DND-41 (cell line): ENCODE measurements around the gene EIF4ENIF1.
A peak's percentile ranks its signal among the peaks of the same experiment; 100 is the strongest.

Experiments used
- ATAC-seq: fragments of 200-7000 bp; cut with Tn5 transposase; 3 replicates; pipeline ENCODE4 v1.9.1; 2021; ENCODE audit warnings: low read depth; ENCODE audit not compliant: insufficient read depth
- DNase-seq: peaks from one replicate; pipeline ENCODE4 v3.0.0-alpha.2; 2020
- H2AFZ ChIP-seq: 2 replicates; pipeline ENCODE4 v1.6.0; 2012; ENCODE audit warnings: low read depth, low read length
- H3K27ac ChIP-seq: 2 replicates; pipeline ENCODE4 v1.5.1; 2012; ENCODE audit warnings: low read length, inconsistent platforms
- H3K27me3 ChIP-seq: fragments of 200-600 bp; sonication (generic); 2 replicates; pipeline ENCODE4 v1.6.0; 2012; ENCODE audit warnings: low read length, mild to moderate bottlenecking, inconsistent platforms; ENCODE audit not compliant: insufficient read depth, poor library complexity
- H3K36me3 ChIP-seq: 2 replicates; pipeline ENCODE4 v1.5.1; 2012; ENCODE audit warnings: low read length, inconsistent platforms; ENCODE audit not compliant: insufficient read depth
- H3K4me1 ChIP-seq: 2 replicates; pipeline ENCODE4 v1.5.1; 2012; ENCODE audit warnings: mild to moderate bottlenecking, low read length; ENCODE audit not compliant: insufficient read depth
- H3K4me2 ChIP-seq: 2 replicates; pipeline ENCODE4 v1.6.0; 2012; ENCODE audit warnings: mild to moderate bottlenecking, moderate library complexity, low read length, inconsistent platforms; ENCODE audit not compliant: insufficient read depth
- H3K4me3 ChIP-seq, 2 experiments: fragments of 200-600 bp in 1 of 2; shearing (Covaris generic) in 1 of 2; 2 replicates each; pipeline ENCODE4 v1.5.1; 2012 to 2016; ENCODE audit warnings: inconsistent platforms in 2 of 2, low read length in 2 of 2, mild to moderate bottlenecking in 2 of 2, low read depth in 1 of 2, moderate library complexity in 1 of 2
- H3K79me2 ChIP-seq: 2 replicates; pipeline ENCODE4 v1.6.0; 2012; ENCODE audit warnings: low read length, inconsistent platforms; ENCODE audit not compliant: insufficient read depth
- H3K9ac ChIP-seq: 2 replicates; pipeline ENCODE4 v1.6.0; 2012; ENCODE audit warnings: low read depth, mild to moderate bottlenecking, inconsistent platforms, low read length, moderate library complexity
- H3K9me3 ChIP-seq: 2 replicates; pipeline ENCODE4 v1.5.1; 2012; ENCODE audit warnings: low read length, moderate library complexity, mild to moderate bottlenecking, inconsistent platforms; ENCODE audit not compliant: insufficient read depth, severe bottlenecking
- H4K20me1 ChIP-seq: 2 replicates; pipeline ENCODE4 v1.6.0; 2012; ENCODE audit warnings: low read length; ENCODE audit not compliant: insufficient read depth
- EZH2 ChIP-seq: IDR thresholded peaks from 3 replicates; pipeline ENCODE4 v1.6.1; 2012; ENCODE audit warnings: borderline replicate concordance, low read depth, mild to moderate bottlenecking, moderate library complexity, low read length, inconsistent platforms; ENCODE audit not compliant: severe bottlenecking
- TF ChIP-seq, protein P1 (sequence below): IDR thresholded peaks from 2 replicates; pipeline ENCODE4 v1.5.1; 2012; ENCODE audit warnings: borderline replicate concordance, low read length, moderate library complexity, mild to moderate bottlenecking; ENCODE audit not compliant: poor library complexity, severe bottlenecking; ENCODE audit errors: extremely low read depth

The EIF4ENIF1 gene

GRCh38 chr22:31489632-31490495, at the start of gene EIF4ENIF1:
Gene EIF4ENIF1 (minus strand): TSS chr22:31489842. CDS start chr22:31488718, 1,124 bp downstream.
- Histone ChIP-seq H3K4me3 (peak within 1 kb of the TSS; percentile 70 to 80), H3K9ac (peak within 1 kb of the TSS; percentile 87), H3K27ac (peak within 1 kb of the TSS; percentile 91), H2AFZ (peak within 1 kb of the TSS; percentile 89), H3K79me2 (peaks cover 59% of the 10 kb centered on the region), H4K20me1 (no peaks in the 10 kb centered on the region), H3K4me2 (peak within 1 kb of the TSS; percentile 66), H3K9me3 (no peaks in the 10 kb centered on the region), H3K4me1 (peaks cover 37% of the 10 kb centered on the region), H3K36me3 (peaks cover 28% of the 10 kb centered on the region), H3K27me3 (no peaks in the 10 kb centered on the region)
- ATAC-seq (peak; percentile 80), DNase-seq (peak; percentile 92)
- TF ChIP-seq, protein P1, sequence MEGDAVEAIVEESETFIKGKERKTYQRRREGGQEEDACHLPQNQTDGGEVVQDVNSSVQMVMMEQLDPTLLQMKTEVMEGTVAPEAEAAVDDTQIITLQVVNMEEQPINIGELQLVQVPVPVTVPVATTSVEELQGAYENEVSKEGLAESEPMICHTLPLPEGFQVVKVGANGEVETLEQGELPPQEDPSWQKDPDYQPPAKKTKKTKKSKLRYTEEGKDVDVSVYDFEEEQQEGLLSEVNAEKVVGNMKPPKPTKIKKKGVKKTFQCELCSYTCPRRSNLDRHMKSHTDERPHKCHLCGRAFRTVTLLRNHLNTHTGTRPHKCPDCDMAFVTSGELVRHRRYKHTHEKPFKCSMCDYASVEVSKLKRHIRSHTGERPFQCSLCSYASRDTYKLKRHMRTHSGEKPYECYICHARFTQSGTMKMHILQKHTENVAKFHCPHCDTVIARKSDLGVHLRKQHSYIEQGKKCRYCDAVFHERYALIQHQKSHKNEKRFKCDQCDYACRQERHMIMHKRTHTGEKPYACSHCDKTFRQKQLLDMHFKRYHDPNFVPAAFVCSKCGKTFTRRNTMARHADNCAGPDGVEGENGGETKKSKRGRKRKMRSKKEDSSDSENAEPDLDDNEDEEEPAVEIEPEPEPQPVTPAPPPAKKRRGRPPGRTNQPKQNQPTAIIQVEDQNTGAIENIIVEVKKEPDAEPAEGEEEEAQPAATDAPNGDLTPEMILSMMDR: no peak
- no peak for TF ChIP-seq EZH2

DNA sequence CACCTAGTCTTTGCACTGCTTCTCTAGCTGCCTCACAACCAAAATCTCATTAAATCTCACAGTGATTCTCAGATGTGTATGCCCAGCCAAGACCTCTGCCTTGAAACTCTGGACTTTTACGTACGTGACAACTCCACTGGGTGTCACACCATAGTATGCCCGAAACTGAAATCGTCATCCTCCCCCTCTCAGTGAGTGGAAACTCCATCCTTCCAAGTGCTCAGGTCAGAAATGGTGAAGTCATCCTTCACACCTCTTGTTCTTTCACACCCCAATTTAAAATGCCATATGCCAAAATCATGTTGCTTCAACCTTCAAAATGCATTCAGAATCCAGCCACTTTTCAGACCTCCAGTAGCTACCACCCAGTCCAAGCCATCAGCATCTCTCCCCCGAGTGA, 49.2 kb upstream of the EIF4ENIF1 start:
- TF ChIP-seq EZH2: no peak
- TF ChIP-seq, protein P1: no peak
- no peak overlapping the region for H3K27ac ChIP-seq
- H3K4me1 ChIP-seq: no peaks in the 10 kb centered on the region
- no peak overlapping the region for H3K4me2 ChIP-seq
- 0 out of 2 replicates have a peak, but pooled peaks cover 4% of the 10 kb centered on the region for H3K79me2 ChIP-seq
- H2AFZ ChIP-seq: no peak overlapping the region
- no peaks in the 10 kb centered on the region for H3K9me3 ChIP-seq
- H3K36me3 ChIP-seq: peaks cover 27% of the 10 kb centered on the region; the same call in 1 of the 2 replicates
- 0 out of 2 replicates have a peak, but pooled peaks cover 4% of the 10 kb centered on the region for H4K20me1 ChIP-seq
- H3K27me3 ChIP-seq: no peaks in the 10 kb centered on the region
- no peak overlapping the region for H3K9ac ChIP-seq
- no peak overlapping the region for H3K4me3 ChIP-seq
- ATAC-seq: no peak
- no peak for DNase-seq

GRCh38 chr22:31537019-31537535, 47.4 kb upstream of the EIF4ENIF1 start:
- Histone ChIP-seq H3K36me3 (peaks cover 44% of the 10 kb centered on the region; the same call in 1 of the 2 replicates), H3K9me3 (no peaks in the 10 kb centered on the region), H3K9ac (no peak overlapping the region), H3K4me1 (no peaks in the 10 kb centered on the region), H3K79me2 (0 out of 2 replicates have a peak, but pooled peaks cover 4% of the 10 kb centered on the region), H4K20me1 (0 out of 2 replicates have a peak, but pooled peaks cover 4% of the 10 kb centered on the region), H3K27ac (no peak overlapping the region), H3K4me2 (no peak overlapping the region), H3K4me3 (no peak overlapping the region), H3K27me3 (no peaks in the 10 kb centered on the region), H2AFZ (no peak overlapping the region)
- TF ChIP-seq, protein P1: no peak
- TF ChIP-seq EZH2: no peak
- no peak for DNase-seq
- no peak for ATAC-seq
